WTC11 (cell line): Measurements from ENCODE around the gene ASTN2. TPM values are rescaled to one million over a fixed set of nuclear protein-coding genes. Genes with fewer than 3 reads are reported as not detected.

ENCODE experiments used
- ATAC-seq: fragments of 200-7000 bp; cut with Tn5 transposase; 2 replicates; pipeline ENCODE4 v1.10.0; 2021; ENCODE audit warnings: mild to moderate bottlenecking, moderate library complexity
- CTCF ChIA-PET: fragments of 300-600 bp; sonication (Branson Sonifier 250); formaldehyde crosslinking; loops from one replicate; lab custom pipeline; 2021; ENCODE audit warnings: antibody characterized with exemption; lab: Charles Lee
- POLR2A ChIA-PET: fragments of 350-600 bp; sonication (Branson Sonifier 250); formaldehyde crosslinking; loops from one replicate; lab custom pipeline; 2021; ENCODE audit warnings: antibody characterized with exemption; lab: Charles Lee
- DNase-seq: peaks from one replicate; pipeline ENCODE4 v3.0.0; 2021; ENCODE audit warnings: low spot score
- H3K27ac Mint-ChIP-seq: 2 replicates; pipeline ENCODE4 v1.8.0; 2021; ENCODE audit warnings: mixed read lengths
- H3K27me3 Mint-ChIP-seq: 2 replicates; pipeline ENCODE4 v1.8.0; 2021; ENCODE audit warnings: low read depth, mild to moderate bottlenecking, moderate library complexity, mixed read lengths
- H3K36me3 Mint-ChIP-seq: 2 replicates; pipeline ENCODE4 v1.8.0; 2021; ENCODE audit warnings: mixed read lengths
- H3K4me1 Mint-ChIP-seq: 2 replicates; pipeline ENCODE4 v1.8.0; 2022; ENCODE audit warnings: mixed read lengths
- H3K4me3 Mint-ChIP-seq: 2 replicates; pipeline ENCODE4 v1.8.0; 2021; ENCODE audit warnings: mild to moderate bottlenecking, moderate library complexity, mixed read lengths
- H3K9me3 Mint-ChIP-seq: 2 replicates; pipeline ENCODE4 v1.8.0; 2021; ENCODE audit warnings: mixed read lengths
- ARID4B ChIP-seq: sonication (generic); formaldehyde crosslinking; IDR thresholded peaks from 2 replicates; pipeline ENCODE4 v1.8.0; 2023; ENCODE audit warnings: missing genetic modification reagents, mild to moderate bottlenecking, borderline replicate concordance
- ATF3 ChIP-seq: sonication (generic); formaldehyde crosslinking; conservative IDR thresholded peaks from 2 replicates; pipeline ENCODE4 v1.8.1; 2022; ENCODE audit warnings: mild to moderate bottlenecking, missing genetic modification reagents
- CREM ChIP-seq: sonication (generic); formaldehyde crosslinking; IDR thresholded peaks from 2 replicates; pipeline ENCODE4 v1.8.1; 2022; ENCODE audit warnings: mild to moderate bottlenecking, missing genetic modification reagents, moderate library complexity
- E2F1 ChIP-seq: sonication (generic); formaldehyde crosslinking; IDR thresholded peaks from 2 replicates; pipeline ENCODE4 v1.8.0; 2022; ENCODE audit warnings: mild to moderate bottlenecking, missing genetic modification reagents
- E2F4 ChIP-seq: sonication (generic); formaldehyde crosslinking; IDR thresholded peaks from 2 replicates; pipeline ENCODE4 v1.8.1; 2022; ENCODE audit warnings: low read depth, mild to moderate bottlenecking, moderate library complexity, missing genetic modification reagents, borderline replicate concordance
- ESRRA ChIP-seq: sonication (generic); formaldehyde crosslinking; IDR thresholded peaks from 2 replicates; pipeline ENCODE4 v1.8.1; 2022; ENCODE audit warnings: mild to moderate bottlenecking, missing genetic modification reagents, borderline replicate concordance
- GABPB1 ChIP-seq: sonication (generic); formaldehyde crosslinking; IDR thresholded peaks from 2 replicates; pipeline ENCODE4 v1.8.1; 2023; ENCODE audit warnings: mild to moderate bottlenecking, missing genetic modification reagents
- IRF1 ChIP-seq: sonication (generic); formaldehyde crosslinking; IDR thresholded peaks from 2 replicates; pipeline ENCODE4 v1.8.0; 2023; ENCODE audit warnings: missing genetic modification reagents
- KAT7 ChIP-seq: sonication (generic); formaldehyde crosslinking; IDR thresholded peaks from 2 replicates; pipeline ENCODE4 v1.8.1; 2023; ENCODE audit warnings: missing genetic modification reagents, mild to moderate bottlenecking, borderline replicate concordance
- MXD4 ChIP-seq: fragments of 250-450 bp; sonication (Bioruptor Pico); IDR thresholded peaks from 2 replicates; pipeline ENCODE4 v1.8.0; 2021; ENCODE audit warnings: mild to moderate bottlenecking, moderate library complexity, borderline replicate concordance
- PRRX2 ChIP-seq: fragments of 250-450 bp; sonication (Bioruptor Pico); IDR thresholded peaks from 2 replicates; pipeline ENCODE4 v1.8.0; 2021; ENCODE audit warnings: mild to moderate bottlenecking
- RORB ChIP-seq: fragments of 250-450 bp; sonication (Bioruptor Pico); IDR thresholded peaks from 2 replicates; pipeline ENCODE4 v1.9.0; 2021; ENCODE audit warnings: mild to moderate bottlenecking
- ZNF121 ChIP-seq: sonication (generic); formaldehyde crosslinking; IDR thresholded peaks from 2 replicates; pipeline ENCODE4 v1.8.0; 2023; ENCODE audit warnings: missing genetic modification reagents
- ZNF512 ChIP-seq: sonication (generic); formaldehyde crosslinking; IDR thresholded peaks from 2 replicates; pipeline ENCODE4 v1.8.1; 2022; ENCODE audit warnings: missing genetic modification reagents, borderline replicate concordance
- ZSCAN18 ChIP-seq: fragments of 250-450 bp; sonication (Bioruptor Pico); IDR thresholded peaks from 2 replicates; pipeline ENCODE4 v2.1.2; 2022; ENCODE audit warnings: mild to moderate bottlenecking, moderate library complexity
- total RNA-seq: library from RNA; stranded (reverse); gene quantifications from 3 replicates; pipeline ENCODE4 v1.2.3, GENCODE V29; 2021

ASTN2 gene
- total RNA-seq, 1 experiment from 2014 or later: 16.2 TPM

GRCh38 chr9:117304549-117304948 lies 110.3 kb downstream of the ASTN2 start:
- POLR2A ChIA-PET: no interaction called here
- no peak overlapping the region for H3K4me3 Mint-ChIP-seq
- CTCF ChIA-PET: interaction anchor here (0.5 to 2.0 kb wide), 2 partner anchors 183 to 261 kb away, joined by 4 to 6 read pairs; no protein-coding TSS in a partner anchor
- H3K36me3 Mint-ChIP-seq: no peaks in the 10 kb centered on the region
- no peak overlapping the region for H3K27ac Mint-ChIP-seq
- H3K9me3 Mint-ChIP-seq: no peaks in the 10 kb centered on the region
- peaks cover 14% of the 10 kb centered on the region for H3K4me1 Mint-ChIP-seq
- TF ChIP-seq ESRRA (CRISPR knock-in tag): no peak
- no peak for TF ChIP-seq GABPB1 (CRISPR knock-in tag)
- no peak for TF ChIP-seq KAT7
- TF ChIP-seq IRF1 (CRISPR knock-in tag): no peak
- no peak for TF ChIP-seq ATF3 (CRISPR knock-in tag)
- TF ChIP-seq E2F1 (CRISPR knock-in tag): no peak
- TF ChIP-seq ZNF512 (CRISPR knock-in tag): no peak
- TF ChIP-seq E2F4 (CRISPR knock-in tag): no peak
- TF ChIP-seq RORB (CRISPR knock-in tag): no peak
- TF ChIP-seq ZSCAN18: no peak
- TF ChIP-seq ARID4B (CRISPR knock-in tag): no peak
- TF ChIP-seq PRRX2 (CRISPR knock-in tag): no peak
- no peak for TF ChIP-seq ZNF121 (CRISPR knock-in tag)
- TF ChIP-seq MXD4: no peak
- TF ChIP-seq CREM (CRISPR knock-in tag): no peak
- TF ChIP-seq, all 79 proteins: peak for 0
- ATAC-seq: no peak
- no peak for DNase-seq
- no peaks in the 10 kb centered on the region for H3K27me3 Mint-ChIP-seq
